ENCODE results near the gene SMIM38.

Gene SMIM38

GRCh38 chr11:69162505-69162904 lies 6.8 kb downstream of the SMIM38 start:
- FAIRE-seq, result no peak

- FAIRE-seq, result no peak
Measured at GRCh38 chr11:69163842-69164241, 8.1 kb downstream of the SMIM38 start.

- FAIRE-seq, result no peak
Measured at GRCh38 chr11:69164824-69165223, 9.1 kb downstream of the SMIM38 start.

GRCh38 chr11:69165775-69166174 lies 10.0 kb downstream of the SMIM38 start:
- FAIRE-seq, result no peak

GRCh38 chr11:69166218-69167115 lies 10.7 kb downstream of the SMIM38 start:
- no peak for FAIRE-seq

GRCh38 chr11:69167130-69167915 lies 11.6 kb downstream of the SMIM38 start:
- no peak for FAIRE-seq

- no peak for FAIRE-seq
Measured at GRCh38 chr11:69167916-69168691, 12.4 kb downstream of the SMIM38 start.

GRCh38 chr11:69169479-69169878 lies 13.7 kb downstream of the SMIM38 start:
- no peak for FAIRE-seq

- no peak for FAIRE-seq
Measured at GRCh38 chr11:69170704-69171103, 15.0 kb downstream of the SMIM38 start.

- no peak for FAIRE-seq
Measured at GRCh38 chr11:69171476-69172240, 15.9 kb downstream of the SMIM38 start.

GRCh38 chr11:69172674-69173073 lies 16.9 kb downstream of the SMIM38 start:
- no peak for FAIRE-seq

GRCh38 chr11:69173331-69173730 lies 17.6 kb downstream of the SMIM38 start:
- no peak for FAIRE-seq

GRCh38 chr11:69173925-69174581 lies 18.3 kb downstream of the SMIM38 start:
- no peak for FAIRE-seq

- FAIRE-seq, result no peak
Measured at GRCh38 chr11:69174841-69175240, 19.1 kb downstream of the SMIM38 start.

- no peak for FAIRE-seq
Measured at GRCh38 chr11:69178819-69179482, 23.2 kb downstream of the SMIM38 start.

GRCh38 chr11:69180226-69180625 lies 24.5 kb downstream of the SMIM38 start:
- FAIRE-seq, result no peak

GRCh38 chr11:69180726-69181125 lies 25.0 kb downstream of the SMIM38 start:
- FAIRE-seq, result no peak

GRCh38 chr11:69183613-69184012 lies 27.9 kb downstream of the SMIM38 start:
- FAIRE-seq, result no peak

- no peak for FAIRE-seq
Measured at GRCh38 chr11:69186316-69187260, 30.9 kb downstream of the SMIM38 start.

GRCh38 chr11:69187540-69188065 lies 31.9 kb downstream of the SMIM38 start:
- no peak for FAIRE-seq
